NCI-H187 (cell line): ENCODE results near the gene TARBP1.
"Not testable (repeated sequence)": the region's sequence is repeated elsewhere in the genome, so short reads cannot be mapped to it uniquely, and the experiment has no call there.

Source experiments
- DNase-seq, 2 experiments: peaks; one replicate each; lab custom pipeline; 2025; lab: John Stamatoyannopoulos, UW

Gene TARBP1

DNA sequence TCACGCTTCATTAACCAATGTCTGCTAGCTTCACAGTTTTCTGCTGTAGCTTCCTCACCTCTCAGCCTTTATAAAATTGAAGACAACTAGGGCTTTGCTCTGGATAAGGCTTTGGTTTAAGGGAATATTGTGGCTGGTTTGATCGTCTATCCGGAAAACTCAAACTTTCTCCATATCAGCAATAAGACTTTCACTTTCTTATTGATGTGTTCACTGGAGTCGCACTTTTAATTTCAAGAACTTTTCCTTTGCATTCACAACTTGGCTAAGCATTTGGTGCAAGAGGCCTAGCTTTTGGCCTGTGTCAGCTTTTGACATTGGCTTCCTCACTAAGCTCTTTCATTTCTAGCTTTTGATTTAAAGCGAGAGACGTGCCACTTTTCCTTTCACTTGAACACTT is 92.9 kb downstream of the TARBP1 start:
- DNase-seq: no peak

DNA sequence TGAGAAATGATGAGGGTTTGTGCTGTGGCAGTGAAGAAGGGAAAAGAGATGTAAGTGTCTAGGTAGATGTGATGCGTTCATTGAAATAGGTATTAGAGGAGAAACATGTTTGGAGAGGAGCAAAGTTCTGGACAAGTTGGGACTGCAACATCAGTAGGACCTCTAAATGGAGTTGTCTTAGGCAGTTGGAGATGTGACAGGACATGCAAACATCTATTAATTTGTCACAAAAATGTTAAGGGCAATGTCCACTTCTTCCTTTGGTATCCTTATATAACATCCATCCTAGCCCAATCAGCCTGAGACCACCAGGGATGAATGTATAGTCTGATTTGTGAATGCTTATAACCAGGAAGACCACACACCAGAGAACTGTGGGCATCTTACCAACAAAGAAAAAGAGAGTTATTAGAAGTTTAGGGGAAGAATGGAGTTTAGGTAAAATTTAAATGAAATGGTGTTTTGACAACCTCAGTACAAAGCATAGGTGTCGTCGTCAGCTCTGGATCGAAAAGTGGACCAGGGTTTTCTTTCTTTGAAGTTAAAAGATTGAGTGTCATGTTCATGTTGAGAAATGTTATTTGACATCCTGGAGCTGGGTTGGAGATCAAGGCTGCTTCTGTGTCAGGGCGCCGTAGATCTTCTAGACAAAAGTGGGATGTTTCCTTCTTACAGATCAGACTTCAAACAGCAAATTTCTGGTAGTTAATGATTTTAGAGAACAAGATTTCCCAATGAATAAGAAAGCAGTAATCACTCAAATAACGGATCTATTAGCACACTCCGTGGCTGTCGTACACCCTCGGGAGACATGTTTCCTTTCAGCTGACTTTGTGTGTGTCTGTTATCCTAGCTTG is 97.1 kb downstream of the TARBP1 start:
- DNase-seq: no peak

DNA sequence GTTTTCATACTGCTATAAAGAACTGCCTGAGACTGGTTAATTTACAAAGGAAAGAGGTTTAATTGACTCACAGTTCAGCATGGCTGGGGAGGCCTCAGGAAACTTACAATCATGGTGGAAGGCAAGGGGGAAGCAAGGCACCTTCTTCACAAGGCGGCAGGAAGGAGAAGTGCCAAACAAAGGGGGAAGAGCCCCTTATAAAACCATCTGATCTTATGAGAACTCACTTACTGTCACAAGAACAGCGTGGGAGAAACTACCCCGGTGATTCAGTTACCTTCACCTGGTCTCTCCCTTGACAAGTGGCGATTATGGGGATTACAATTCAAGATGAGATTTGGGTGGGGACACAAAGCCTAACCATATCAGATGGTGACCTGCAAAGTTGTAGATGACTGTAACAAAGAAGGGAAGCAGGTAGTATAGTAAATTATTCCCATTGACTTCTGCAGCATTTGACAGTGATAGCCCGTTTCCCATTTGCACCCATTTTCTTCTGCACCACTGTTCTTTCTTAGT is 99.3 kb downstream of the TARBP1 start:
- DNase-seq: not testable (repeated sequence)

DNA sequence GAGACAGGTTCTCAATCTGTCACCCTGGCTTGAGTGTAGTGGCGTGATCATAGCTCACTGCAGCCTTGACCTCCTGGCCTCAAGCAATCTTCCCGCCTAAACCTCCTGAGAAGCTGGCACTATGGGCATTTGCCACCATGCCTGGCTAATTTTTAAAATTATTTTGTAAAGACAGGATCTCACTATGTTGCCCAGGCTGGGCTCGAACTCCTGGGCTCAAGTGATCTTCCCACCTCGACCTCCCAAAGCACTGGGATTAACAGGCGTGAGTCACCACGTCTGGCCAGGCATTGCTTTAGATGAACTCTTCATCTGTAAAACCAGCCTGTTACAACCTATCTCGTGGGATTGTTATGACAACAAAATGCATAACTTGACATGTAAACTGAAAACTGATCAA is 103.3 kb downstream of the TARBP1 start:
- no peak for DNase-seq

DNA sequence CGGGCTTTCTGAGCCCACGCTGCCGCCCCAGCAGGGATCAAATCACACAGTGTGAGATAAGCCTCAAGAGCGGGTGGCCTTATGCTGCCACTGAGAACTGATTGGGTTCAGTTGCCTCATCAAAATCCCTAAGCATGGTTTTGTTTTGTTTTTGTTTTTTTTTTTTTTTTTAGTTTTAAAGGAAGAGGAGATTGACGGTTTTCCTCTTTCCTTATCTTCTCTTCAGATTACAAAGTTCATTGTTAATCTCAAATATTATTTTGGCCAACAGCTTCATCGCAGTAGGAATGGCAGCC is 105.1 kb downstream of the TARBP1 start:
- DNase-seq: no peak

DNA sequence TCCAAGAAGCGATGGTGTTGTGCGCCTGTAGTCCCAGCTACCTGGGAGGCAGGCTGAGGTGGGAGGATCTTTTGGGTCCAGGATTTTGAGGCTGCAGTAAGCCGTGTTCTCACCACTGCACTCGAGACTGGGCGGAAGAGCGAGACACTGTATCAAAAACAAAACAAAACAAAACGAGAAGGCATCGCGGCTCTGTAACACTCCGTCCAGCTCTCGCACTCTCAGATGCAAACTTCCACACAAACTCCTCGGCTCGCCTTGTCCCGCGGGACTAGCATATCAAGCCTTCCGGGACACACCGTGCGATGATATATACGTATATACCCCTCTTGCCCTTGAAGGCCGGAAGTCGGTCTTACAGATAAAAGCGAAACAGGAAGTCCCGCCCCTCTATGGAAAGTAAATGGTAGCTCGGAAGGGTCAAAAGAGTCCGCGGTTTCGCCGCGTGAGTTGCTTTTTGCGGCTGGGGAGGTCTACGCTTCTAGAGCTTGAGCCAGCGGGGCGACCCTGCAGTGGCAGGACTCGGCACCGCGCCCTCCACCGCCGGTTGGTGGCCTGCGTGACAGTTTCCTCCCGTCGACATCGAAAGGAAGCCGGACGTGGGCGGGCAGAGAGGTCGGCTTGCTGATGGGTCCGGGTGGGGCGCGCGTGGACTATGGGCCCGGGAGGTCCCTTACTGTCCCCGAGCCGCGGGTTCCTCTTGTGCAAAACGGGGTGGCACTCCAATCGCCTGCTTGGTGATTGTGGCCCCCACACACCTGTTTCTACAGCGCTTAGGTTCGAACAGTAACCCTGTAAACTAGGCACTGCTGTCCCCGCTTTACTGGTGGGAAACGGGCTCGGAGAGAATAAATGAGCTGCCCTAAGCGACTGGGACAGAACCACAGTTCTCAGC is 105.7 kb downstream of the TARBP1 start, which contains the start of gene COA6:
TSS of gene COA6 (plus strand) at position 393 of the 895 bp plus-strand sequence. CDS start at position 404, 11 bp downstream.
- peak; percentile 70 for DNase-seq

DNA sequence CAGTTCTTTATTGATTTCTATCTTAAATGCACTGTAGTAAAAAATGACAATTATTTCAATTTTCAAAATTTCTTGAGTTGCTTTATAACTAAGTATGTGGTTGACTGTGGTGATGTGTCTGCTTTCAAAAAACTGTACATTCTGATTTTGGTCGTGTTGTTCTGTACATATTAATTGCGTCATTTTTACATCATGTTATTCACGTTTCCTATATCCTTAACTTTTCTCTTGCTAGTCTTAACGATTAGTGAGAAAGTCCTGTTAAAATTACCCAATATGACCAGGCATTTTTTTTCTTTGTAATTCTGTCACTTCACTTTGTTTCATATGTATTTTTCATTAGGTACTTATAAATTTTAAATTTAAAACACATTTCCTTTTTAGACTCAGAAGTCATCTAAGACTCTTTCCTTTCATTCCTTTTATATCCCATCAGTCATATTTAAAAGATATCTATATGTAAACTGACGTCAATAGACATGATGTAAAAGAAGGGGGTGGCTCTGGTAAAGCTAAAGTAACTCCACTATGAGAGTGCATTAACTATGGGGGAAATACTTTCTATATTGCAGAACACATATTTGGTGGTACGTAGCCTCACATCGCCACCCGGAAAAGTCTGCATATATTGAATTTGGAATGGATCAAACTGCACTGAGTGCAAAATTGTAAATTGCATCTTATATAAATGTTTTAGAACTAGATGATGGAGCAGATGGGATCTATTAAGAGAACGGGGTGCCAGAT is 106.8 kb downstream of the TARBP1 start:
- no peak for DNase-seq

DNA sequence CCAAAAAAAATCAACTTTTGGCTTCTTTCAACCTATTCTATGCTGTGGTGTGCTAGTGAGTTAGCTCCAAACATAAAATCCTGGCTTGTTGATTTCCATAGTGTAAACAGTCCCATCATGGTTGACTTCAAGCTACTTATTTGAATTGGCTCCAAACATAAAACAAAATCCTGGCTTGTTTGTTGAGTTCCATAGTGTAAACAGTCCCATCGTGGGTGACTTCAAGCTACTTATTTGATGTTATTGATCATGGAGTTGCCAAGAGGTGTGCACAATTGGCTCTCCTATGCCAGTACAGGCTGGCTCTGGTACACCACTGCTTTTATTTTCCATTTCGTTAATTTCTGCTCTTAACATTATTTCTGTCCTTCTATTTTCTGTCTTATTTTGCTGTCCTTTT is 107.6 kb downstream of the TARBP1 start:
- DNase-seq: no peak

DNA sequence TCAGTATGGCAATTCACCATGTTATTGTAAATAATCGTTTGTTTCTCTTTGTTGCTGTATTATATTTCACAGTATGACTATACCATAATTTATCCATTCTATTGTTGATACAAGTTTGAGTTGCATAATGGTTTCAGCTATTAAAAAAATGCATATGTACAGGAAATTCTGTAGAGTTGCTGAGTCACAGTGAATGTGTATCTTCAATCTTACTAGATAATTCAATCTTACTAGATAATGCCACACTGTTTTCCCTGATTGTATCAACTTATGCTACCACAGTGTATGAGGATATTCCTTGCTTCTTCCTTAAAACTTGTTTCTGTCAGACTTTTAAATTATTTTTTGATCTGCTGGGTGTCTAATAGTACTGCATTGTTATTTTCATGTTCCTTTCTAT is 109.2 kb downstream of the TARBP1 start:
- DNase-seq: no peak

DNA sequence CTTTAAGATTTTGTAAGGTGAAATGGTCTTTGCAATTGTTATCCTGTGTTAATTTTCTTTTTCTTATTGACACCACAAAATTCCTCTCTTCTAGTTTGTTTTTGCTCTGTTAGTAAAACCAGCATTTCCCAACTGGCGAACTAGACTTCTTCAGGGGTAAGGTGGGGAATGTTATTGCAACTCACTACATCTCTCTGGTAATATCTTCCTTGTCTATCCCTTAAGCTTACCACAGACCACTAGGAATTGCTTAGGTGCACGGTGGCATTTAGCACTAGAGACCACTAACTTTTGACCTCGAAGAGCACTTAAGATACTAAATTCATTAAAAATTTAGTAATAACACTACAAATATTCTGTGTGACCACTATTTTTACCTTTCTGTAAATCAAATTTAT is 109.9 kb downstream of the TARBP1 start:
- DNase-seq: no peak

DNA sequence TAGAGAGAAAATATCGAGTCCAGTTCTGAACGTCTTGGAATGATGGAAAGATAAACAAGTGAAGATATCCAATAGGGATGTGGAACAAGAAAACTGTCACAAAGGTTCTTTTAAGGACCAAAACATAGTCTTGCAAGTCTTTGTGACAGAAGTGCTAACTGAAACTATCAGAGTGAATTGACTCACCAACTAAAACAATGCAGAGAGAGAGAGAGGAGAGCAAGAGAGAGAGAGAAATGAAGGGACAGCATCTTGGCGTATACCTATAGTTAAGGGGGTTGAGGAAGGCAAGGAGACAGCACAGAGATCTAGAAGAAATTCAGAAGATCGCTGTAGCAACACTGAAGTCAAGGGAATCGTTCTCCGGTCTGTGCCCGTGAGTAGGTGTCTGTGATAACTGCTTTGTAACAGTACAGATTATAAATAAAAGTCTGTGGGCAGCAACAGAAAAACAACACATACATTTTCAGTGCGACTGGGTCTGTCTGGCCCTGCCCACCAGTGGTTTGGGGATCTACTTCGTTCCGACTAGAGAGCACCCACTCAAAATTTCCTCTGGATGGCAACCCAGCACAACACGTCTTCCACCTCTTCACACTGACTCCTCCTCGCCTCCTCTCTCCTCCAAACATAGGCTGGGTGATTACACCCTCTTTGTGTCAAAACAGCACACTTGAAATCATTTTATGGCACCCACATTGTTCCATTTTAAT is 110.5 kb downstream of the TARBP1 start:
- DNase-seq: no peak

DNA sequence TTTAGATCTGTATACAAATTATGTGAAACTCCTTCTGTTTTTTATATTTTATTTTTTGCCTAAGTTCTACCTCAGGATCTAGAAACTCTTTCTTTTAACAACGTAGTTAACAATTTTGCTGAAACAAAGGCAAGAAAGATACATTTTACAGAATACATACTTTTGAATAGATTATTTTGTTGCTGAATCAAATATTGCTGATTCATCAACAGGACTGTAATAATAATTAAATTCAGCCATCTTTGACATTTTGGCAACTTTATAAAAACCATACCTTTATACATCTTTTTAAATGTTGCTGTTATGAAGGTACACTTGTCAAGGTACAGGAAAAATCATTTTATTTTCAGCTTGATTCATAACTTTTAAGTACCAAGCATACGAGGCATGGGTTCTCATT is 116.4 kb downstream of the TARBP1 start:
- no peak for DNase-seq

DNA sequence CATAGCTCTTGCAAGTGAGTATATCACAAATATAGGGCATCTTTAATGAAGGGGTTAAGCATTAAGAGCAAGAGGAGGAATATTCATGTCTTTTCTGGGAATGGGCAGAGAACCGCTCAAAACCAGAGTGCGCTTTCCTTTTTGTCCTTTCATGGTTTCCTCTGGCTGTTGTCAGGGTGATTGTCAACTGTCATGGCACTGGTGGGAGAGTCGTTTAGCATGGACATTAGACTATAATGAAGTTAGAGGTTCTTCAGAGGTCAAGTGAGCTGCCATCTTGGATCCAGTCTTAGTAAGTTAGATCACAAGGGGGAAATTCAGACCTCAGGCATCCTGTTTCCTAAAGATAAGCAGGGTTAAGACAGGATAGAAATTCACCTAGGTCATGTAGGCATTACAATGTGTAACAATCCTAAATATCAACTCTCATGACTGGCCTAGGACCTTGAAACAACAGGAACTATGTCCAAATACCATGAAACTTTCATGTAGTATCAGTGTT is 117.8 kb downstream of the TARBP1 start:
- no peak for DNase-seq

DNA sequence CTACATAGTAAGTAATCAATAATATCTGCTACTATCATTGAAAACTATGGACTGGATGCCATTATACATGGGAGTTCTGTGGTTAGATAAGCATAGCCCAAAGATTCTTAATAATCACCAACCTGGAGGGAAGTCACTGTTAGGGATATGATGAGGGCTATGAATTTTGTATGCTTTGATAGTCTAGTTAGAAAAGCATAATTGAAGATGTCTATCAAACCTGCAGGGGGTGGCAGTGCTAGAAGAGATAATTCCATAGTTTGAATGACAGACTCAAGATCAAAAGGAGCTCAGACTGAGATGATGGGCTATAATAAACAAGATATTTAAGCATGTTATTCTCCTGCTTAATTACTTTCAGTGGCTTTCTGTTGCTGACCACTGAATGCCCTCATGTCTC is 121.1 kb downstream of the TARBP1 start:
- no peak for DNase-seq

DNA sequence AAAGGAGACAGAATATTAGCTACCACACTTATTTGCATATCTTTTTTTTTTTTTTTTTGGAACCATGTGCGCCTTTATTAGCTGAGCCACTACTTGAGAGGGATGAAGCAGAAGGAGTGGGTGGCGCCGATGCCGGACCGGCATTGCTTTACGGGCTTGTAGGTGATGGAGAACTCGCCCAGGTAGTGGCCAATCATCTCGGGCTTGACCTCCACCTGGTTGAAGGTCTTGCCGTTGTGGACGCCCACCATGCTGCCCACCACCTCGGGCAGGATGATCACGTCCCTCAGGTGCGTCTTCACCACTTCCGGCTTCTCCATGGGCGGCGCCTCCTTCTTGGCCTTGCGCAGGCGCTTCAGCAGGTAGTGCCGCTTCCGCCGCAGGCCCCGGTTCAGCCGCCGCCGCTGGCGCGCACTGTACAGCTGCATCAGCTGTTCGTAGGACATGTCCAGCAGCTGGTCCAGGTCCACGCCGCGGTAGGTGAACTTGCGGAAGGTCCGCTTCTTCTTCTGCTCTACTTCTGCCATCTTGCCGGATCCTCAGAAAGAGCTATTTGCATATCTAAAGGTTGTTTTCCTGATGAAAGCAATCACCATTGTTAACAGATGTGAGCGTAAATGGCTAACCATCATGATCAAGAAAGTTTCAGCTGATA is 122.2 kb downstream of the TARBP1 start:
- peak; percentile 3 to 24 for DNase-seq

DNA sequence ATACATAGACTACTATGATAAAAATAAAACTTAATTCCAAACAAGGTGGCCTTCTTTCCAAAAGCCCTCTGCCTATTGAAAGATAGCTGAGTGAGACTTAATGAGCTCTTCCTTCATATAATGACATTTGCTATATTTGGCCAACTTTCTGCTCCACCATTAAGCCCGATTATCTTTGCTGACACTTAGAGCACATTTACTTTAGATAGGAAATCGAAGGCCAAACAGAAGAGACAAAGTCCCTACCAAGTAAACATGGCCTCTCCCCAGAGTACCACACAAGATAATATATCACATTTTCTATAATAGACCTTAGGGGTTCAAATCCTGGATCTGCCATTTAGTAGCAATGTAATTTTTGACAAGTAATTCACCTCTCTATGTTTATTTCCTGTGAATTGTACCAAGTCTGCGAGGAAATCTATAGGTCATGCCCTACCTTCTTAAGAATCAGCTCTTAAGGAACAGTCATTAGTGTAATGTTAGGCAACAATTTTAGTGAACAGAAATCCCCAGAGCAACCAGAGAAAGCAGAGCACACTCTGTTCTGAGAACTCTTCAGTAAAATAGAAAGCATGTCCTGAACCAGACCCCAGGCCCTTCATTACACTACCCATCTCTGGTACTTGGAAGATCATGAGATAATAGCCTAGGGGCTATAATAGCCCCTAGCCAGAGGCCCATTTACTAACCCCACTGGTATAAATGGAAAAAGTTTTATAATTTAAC is 123.0 kb downstream of the TARBP1 start:
- DNase-seq: no peak

DNA sequence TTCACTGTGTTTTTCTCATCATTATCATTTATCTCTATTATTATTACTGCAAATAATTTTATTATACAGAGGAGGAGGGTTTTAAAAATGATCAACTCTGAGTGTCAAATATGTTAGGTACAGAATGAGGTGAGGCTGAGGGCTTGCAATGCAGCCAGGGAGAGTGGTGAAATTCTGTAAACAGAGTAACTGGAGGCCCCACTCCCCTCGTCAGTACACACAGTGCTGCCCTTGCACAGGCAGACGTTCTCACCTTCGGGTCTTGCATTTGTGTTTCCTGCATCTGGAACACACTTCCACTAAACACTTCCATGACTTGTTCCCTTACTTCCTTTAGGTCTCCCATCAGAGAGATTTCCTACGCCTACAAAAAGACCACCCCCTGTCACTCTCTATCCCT is 130.0 kb downstream of the TARBP1 start:
- no peak for DNase-seq

DNA sequence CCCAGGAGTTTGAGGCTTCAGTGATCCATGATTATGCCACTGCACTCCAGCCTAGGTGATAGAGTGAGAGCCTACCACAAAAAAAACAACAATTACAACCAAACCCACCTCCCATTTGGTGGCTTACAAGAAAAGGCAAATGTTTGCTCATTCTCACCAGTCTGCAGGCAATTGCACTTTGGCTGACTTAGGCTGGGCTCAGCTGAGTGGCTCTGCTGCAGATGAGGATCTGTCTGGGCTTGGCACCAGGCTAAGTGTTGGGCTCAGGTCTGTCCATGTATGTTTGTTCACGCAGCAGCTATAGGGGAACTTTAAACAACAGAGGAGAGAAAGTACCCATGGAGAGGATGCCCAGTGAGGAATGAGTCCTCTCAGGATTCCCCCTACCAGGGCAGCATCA is 133.7 kb downstream of the TARBP1 start:
- DNase-seq: no peak

DNA sequence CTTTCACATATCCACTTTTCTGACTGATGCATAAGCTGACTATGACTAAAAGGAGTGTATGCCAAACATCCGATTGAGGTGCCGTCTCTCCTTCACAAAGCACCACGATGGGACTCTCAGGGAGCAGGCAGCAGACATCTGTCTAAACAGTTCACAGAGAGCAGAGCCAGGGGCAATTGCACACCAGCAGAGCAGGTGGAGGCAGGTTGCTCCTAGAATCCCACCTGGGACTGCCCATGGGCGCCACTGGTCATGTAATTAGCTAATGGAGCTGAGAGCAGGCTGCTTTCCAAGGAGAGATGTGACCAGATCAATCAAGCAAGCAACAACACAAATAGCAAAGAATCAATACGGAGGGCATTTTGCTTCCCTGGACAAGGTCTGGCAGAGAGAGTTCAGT is 136.2 kb downstream of the TARBP1 start:
- DNase-seq: no peak
